ENCODE results near the gene CNGA3.

GRCh38 chr2:98393354-98393753 lies 47.1 kb downstream of the CNGA3 start:
- no peak for TF ChIP-seq EP300 (IDR thresholded peaks at IDR 0.05)
- TF ChIP-seq CTCF (IDR thresholded peaks at IDR 0.05): no peak
- no peak for TF ChIP-seq POLR2AphosphoS5 (IDR thresholded peaks at IDR 0.05)
- TF ChIP-seq POLR2A (IDR thresholded peaks at IDR 0.05): no peak
